GM23338 (cell line): Measurements from ENCODE around the gene ETV6. TPM values are rescaled to one million over a fixed set of nuclear protein-coding genes. Genes with fewer than 3 reads are reported as not detected.
A peak's percentile ranks its signal among the peaks of the same experiment; 100 is the strongest.

Source experiments
- ATAC-seq: fragments of 200-7000 bp; cut with Tn5 transposase; 3 replicates; pipeline ENCODE4 v1.9.1; 2020
- DNase-seq: peaks from one replicate; pipeline ENCODE4 v3.0.0-alpha.2; 2015; ENCODE audit warnings: low spot score
- H2AFZ ChIP-seq: fragments of 200-600 bp; sonication (generic); 2 replicates; pipeline ENCODE4 v1.8.0; 2016; ENCODE audit warnings: antibody characterized with exemption, mild to moderate bottlenecking, moderate library complexity
- H3F3A ChIP-seq: fragments of 200-600 bp; sonication (generic); replicated peaks from 2 replicates; pipeline ENCODE4 v1.8.0; 2017; ENCODE audit warnings: antibody characterized with exemption, mixed run types, low read depth
- H3K27ac ChIP-seq: fragments of 200-600 bp; sonication (generic); 2 replicates; pipeline ENCODE4 v1.6.1; 2016; ENCODE audit warnings: low read depth
- H3K27me3 ChIP-seq: fragments of 200-600 bp; sonication (generic); 2 replicates; pipeline ENCODE4 v1.8.0; 2016; ENCODE audit warnings: mild to moderate bottlenecking, mixed run types, moderate library complexity; ENCODE audit not compliant: insufficient read depth
- H3K36me3 ChIP-seq: fragments of 200-600 bp; sonication (generic); 2 replicates; pipeline ENCODE4 v1.8.0; 2016; ENCODE audit warnings: mild to moderate bottlenecking; ENCODE audit not compliant: insufficient read depth
- H3K4me1 ChIP-seq: fragments of 200-600 bp; sonication (generic); 2 replicates; pipeline ENCODE4 v1.8.0; 2016; ENCODE audit warnings: mild to moderate bottlenecking, moderate library complexity; ENCODE audit not compliant: insufficient read depth
- H3K4me2 ChIP-seq: fragments of 200-600 bp; sonication (generic); 2 replicates; pipeline ENCODE4 v1.7.1; 2017; ENCODE audit warnings: mixed run types
- H3K4me3 ChIP-seq: fragments of 200-600 bp; sonication (generic); 2 replicates; pipeline ENCODE4 v1.6.1; 2016; ENCODE audit warnings: mixed run types
- H3K79me2 ChIP-seq: fragments of 200-600 bp; sonication (generic); replicated peaks from 2 replicates; pipeline ENCODE4 v1.8.0; 2017; ENCODE audit warnings: mild to moderate bottlenecking; ENCODE audit not compliant: insufficient read depth
- H3K9me2 ChIP-seq: fragments of 200-600 bp; sonication (generic); 2 replicates; pipeline ENCODE4 v1.8.0; 2017; ENCODE audit not compliant: insufficient read depth
- H4K20me1 ChIP-seq: fragments of 200-600 bp; sonication (generic); replicated peaks from 2 replicates; pipeline ENCODE4 v1.8.0; 2017; ENCODE audit warnings: mild to moderate bottlenecking; ENCODE audit not compliant: insufficient read depth
- H3K27ac Mint-ChIP-seq: 2 replicates; pipeline ENCODE4 v1.8.0; 2020; ENCODE audit warnings: inconsistent platforms, mild to moderate bottlenecking, moderate library complexity, mixed read lengths
- H3K27me3 Mint-ChIP-seq: 3 replicates; pipeline ENCODE4 v1.8.0; 2022; ENCODE audit warnings: low read depth, mild to moderate bottlenecking, moderate library complexity, mixed read lengths, inconsistent platforms; ENCODE audit not compliant: insufficient read depth, poor library complexity
- H3K36me3 Mint-ChIP-seq: 3 replicates; pipeline ENCODE4 v1.8.0; 2021; ENCODE audit warnings: low read depth, mild to moderate bottlenecking, inconsistent platforms, moderate library complexity, mixed read lengths
- H3K4me1 Mint-ChIP-seq: 3 replicates; pipeline ENCODE4 v1.8.0; 2020; ENCODE audit warnings: mild to moderate bottlenecking, inconsistent platforms, mixed read lengths
- H3K4me3 Mint-ChIP-seq: 3 replicates; pipeline ENCODE4 v1.8.0; 2021; ENCODE audit warnings: moderate library complexity, mild to moderate bottlenecking, inconsistent platforms, mixed read lengths
- H3K9me3 Mint-ChIP-seq: 3 replicates; pipeline ENCODE4 v1.8.0; 2020; ENCODE audit warnings: moderate library complexity, mild to moderate bottlenecking, inconsistent platforms, mixed read lengths
- EZH2 ChIP-seq: fragments of 200-600 bp; sonication (generic); IDR thresholded peaks from one replicate; pipeline ENCODE4 v1.8.0; 2017; ENCODE audit warnings: antibody characterized with exemption, mild to moderate bottlenecking, low read depth; ENCODE audit not compliant: unreplicated experiment
- EZH2phosphoT487 ChIP-seq: fragments of 200-600 bp; sonication (generic); IDR thresholded peaks from one replicate; pipeline ENCODE4 v1.8.1; 2018; ENCODE audit warnings: antibody characterized with exemption; ENCODE audit not compliant: unreplicated experiment
- JUNB ChIP-seq: IDR thresholded peaks from one replicate; pipeline ENCODE4 v1.6.1; 2016; ENCODE audit warnings: antibody characterized with exemption; ENCODE audit not compliant: unreplicated experiment
- STAT1 ChIP-seq: IDR thresholded peaks from one replicate; pipeline ENCODE4 v1.6.1; 2016; ENCODE audit warnings: antibody characterized with exemption; ENCODE audit not compliant: unreplicated experiment
- ZNF114 ChIP-seq: fragments of 250-450 bp; sonication (Bioruptor Pico); IDR thresholded peaks from 2 replicates; pipeline ENCODE4 v1.5.0; 2020; ENCODE audit warnings: mild to moderate bottlenecking, moderate library complexity
- ZNF331 ChIP-seq: fragments of 250-450 bp; sonication (Bioruptor Pico); IDR thresholded peaks from 2 replicates; pipeline ENCODE4 v1.5.0; 2020; ENCODE audit warnings: low read depth, mild to moderate bottlenecking, moderate library complexity
- polyA plus RNA-seq: library from polyadenylated mRNA; unstranded; fragments of >200 nt; fragmentation: Nextera tagmentation; extraction: Ambion mirVana; gene quantifications from 2 replicates; pipeline ENCODE4 v1.2.1, GENCODE V29; 2016
- total RNA-seq: library from RNA; depleted of rRNA; stranded (reverse); fragments of >200 nt; shearing (Covaris generic); gene quantifications from 2 replicates; pipeline ENCODE4 v1.2.3, GENCODE V29; 2014
- TF ChIP-seq, protein P1 (sequence below): fragments of 250-450 bp; sonication (Bioruptor Pico); IDR thresholded peaks from 2 replicates; pipeline ENCODE4 v1.5.0; 2020; ENCODE audit warnings: mild to moderate bottlenecking, moderate library complexity
- TF ChIP-seq, protein P2 (sequence below): IDR thresholded peaks from 2 replicates; pipeline ENCODE4 v1.6.1; 2016; ENCODE audit warnings: antibody characterized with exemption

ETV6 gene
- total and polyA plus RNA-seq, 2 experiments from 2014 or later: 7.5 to 15.1 TPM

DNA sequence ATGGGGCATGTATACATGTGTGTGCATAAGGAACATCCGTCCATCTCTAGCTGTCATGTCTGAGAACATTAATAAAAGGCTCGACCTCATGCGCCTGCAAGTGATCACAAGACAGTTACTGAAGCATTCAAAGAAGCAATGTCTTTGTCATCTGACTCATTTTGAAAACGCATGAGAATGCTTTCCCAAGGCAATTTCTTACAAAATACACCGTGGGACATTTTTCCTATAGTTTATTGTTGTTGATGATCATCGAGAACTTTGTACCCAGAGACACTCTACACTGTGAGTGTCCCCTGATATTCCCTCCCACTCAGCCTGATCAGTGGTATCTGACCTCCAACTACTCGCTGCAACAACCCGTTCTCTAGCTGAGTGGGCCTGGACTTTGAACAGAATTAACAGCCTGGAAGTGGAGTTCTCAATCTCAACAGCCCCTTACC, 68.1 kb downstream of the ETV6 start:
- no peak for DNase-seq
- peaks cover 24% of the 10 kb centered on the region for H3K4me1 ChIP-seq
- H3F3A ChIP-seq: no peaks in the 10 kb centered on the region
- TF ChIP-seq ZNF114 (no peak), JUNB (no peak), STAT1 (no peak), ZNF331 (CRISPR knock-in tag) (no peak), EZH2phosphoT487 (no peak), EZH2 (no peak)
- TF ChIP-seq, protein P1, sequence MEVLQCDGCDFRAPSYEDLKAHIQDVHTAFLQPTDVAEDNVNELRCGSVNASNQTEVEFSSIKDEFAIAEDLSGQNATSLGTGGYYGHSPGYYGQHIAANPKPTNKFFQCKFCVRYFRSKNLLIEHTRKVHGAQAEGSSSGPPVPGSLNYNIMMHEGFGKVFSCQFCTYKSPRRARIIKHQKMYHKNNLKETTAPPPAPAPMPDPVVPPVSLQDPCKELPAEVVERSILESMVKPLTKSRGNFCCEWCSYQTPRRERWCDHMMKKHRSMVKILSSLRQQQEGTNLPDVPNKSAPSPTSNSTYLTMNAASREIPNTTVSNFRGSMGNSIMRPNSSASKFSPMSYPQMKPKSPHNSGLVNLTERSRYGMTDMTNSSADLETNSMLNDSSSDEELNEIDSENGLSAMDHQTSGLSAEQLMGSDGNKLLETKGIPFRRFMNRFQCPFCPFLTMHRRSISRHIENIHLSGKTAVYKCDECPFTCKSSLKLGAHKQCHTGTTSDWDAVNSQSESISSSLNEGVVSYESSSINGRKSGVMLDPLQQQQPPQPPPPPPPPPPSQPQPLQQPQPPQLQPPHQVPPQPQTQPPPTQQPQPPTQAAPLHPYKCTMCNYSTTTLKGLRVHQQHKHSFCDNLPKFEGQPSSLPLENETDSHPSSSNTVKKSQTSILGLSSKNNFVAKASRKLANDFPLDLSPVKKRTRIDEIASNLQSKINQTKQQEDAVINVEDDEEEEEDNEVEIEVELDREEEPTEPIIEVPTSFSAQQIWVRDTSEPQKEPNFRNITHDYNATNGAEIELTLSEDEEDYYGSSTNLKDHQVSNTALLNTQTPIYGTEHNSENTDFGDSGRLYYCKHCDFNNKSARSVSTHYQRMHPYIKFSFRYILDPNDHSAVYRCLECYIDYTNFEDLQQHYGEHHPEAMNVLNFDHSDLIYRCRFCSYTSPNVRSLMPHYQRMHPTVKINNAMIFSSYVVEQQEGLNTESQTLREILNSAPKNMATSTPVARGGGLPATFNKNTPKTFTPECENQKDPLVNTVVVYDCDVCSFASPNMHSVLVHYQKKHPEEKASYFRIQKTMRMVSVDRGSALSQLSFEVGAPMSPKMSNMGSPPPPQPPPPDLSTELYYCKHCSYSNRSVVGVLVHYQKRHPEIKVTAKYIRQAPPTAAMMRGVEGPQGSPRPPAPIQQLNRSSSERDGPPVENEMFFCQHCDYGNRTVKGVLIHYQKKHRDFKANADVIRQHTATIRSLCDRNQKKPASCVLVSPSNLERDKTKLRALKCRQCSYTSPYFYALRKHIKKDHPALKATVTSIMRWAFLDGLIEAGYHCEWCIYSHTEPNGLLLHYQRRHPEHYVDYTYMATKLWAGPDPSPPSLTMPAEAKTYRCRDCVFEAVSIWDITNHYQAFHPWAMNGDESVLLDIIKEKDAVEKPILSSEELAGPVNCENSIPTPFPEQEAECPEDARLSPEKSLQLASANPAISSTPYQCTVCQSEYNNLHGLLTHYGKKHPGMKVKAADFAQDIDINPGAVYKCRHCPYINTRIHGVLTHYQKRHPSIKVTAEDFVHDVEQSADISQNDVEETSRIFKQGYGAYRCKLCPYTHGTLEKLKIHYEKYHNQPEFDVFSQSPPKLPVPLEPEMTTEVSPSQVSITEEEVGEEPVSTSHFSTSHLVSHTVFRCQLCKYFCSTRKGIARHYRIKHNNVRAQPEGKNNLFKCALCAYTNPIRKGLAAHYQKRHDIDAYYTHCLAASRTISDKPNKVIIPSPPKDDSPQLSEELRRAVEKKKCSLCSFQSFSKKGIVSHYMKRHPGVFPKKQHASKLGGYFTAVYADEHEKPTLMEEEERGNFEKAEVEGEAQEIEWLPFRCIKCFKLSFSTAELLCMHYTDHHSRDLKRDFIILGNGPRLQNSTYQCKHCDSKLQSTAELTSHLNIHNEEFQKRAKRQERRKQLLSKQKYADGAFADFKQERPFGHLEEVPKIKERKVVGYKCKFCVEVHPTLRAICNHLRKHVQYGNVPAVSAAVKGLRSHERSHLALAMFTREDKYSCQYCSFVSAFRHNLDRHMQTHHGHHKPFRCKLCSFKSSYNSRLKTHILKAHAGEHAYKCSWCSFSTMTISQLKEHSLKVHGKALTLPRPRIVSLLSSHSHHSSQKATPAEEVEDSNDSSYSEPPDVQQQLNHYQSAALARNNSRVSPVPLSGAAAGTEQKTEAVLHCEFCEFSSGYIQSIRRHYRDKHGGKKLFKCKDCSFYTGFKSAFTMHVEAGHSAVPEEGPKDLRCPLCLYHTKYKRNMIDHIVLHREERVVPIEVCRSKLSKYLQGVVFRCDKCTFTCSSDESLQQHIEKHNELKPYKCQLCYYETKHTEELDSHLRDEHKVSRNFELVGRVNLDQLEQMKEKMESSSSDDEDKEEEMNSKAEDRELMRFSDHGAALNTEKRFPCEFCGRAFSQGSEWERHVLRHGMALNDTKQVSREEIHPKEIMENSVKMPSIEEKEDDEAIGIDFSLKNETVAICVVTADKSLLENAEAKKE (CRISPR knock-in tag): no peak
- TF ChIP-seq, protein P2, sequence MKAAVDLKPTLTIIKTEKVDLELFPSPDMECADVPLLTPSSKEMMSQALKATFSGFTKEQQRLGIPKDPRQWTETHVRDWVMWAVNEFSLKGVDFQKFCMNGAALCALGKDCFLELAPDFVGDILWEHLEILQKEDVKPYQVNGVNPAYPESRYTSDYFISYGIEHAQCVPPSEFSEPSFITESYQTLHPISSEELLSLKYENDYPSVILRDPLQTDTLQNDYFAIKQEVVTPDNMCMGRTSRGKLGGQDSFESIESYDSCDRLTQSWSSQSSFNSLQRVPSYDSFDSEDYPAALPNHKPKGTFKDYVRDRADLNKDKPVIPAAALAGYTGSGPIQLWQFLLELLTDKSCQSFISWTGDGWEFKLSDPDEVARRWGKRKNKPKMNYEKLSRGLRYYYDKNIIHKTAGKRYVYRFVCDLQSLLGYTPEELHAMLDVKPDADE: no peak
- H3K27ac ChIP-seq: no peak overlapping the region
- ATAC-seq: no peak
- no peaks in the 10 kb centered on the region for H3K36me3 ChIP-seq
- no peaks in the 10 kb centered on the region; the same call in 1 of the 2 replicates for H4K20me1 ChIP-seq
- Mint-ChIP-seq H3K4me3 (no peak overlapping the region), H3K36me3 (no peaks in the 10 kb centered on the region; the same call in 2 of the 3 replicates), H3K27ac (peak overlapping the region; percentile 49; the same call in 1 of the 2 replicates), H3K4me1 (peaks cover 32% of the 10 kb centered on the region), H3K27me3 (peaks cover 13% of the 10 kb centered on the region), H3K9me3 (no peaks in the 10 kb centered on the region)
- 0 out of 2 replicates have a peak, but pooled peaks cover 2% of the 10 kb centered on the region for H3K9me2 ChIP-seq
- H3K4me3 ChIP-seq: no peak overlapping the region
- no peak overlapping the region for H3K4me2 ChIP-seq
- no peaks in the 10 kb centered on the region for H3K27me3 ChIP-seq
- H3K79me2 ChIP-seq: peaks cover 5% of the 10 kb centered on the region; the same call in 1 of the 2 replicates
- H2AFZ ChIP-seq: no peak overlapping the region
